UCSD-AML1 (cell line): ENCODE data around the gene POLH.
"Not testable (repeated sequence)": the region's sequence is repeated elsewhere in the genome, so short reads cannot be mapped to it uniquely, and the experiment has no call there.

Source experiments
- DNase-seq: peaks from one replicate; lab custom pipeline; 2025; ENCODE audit not compliant: unreplicated experiment; lab: John Stamatoyannopoulos, UW

POLH gene

DNA sequence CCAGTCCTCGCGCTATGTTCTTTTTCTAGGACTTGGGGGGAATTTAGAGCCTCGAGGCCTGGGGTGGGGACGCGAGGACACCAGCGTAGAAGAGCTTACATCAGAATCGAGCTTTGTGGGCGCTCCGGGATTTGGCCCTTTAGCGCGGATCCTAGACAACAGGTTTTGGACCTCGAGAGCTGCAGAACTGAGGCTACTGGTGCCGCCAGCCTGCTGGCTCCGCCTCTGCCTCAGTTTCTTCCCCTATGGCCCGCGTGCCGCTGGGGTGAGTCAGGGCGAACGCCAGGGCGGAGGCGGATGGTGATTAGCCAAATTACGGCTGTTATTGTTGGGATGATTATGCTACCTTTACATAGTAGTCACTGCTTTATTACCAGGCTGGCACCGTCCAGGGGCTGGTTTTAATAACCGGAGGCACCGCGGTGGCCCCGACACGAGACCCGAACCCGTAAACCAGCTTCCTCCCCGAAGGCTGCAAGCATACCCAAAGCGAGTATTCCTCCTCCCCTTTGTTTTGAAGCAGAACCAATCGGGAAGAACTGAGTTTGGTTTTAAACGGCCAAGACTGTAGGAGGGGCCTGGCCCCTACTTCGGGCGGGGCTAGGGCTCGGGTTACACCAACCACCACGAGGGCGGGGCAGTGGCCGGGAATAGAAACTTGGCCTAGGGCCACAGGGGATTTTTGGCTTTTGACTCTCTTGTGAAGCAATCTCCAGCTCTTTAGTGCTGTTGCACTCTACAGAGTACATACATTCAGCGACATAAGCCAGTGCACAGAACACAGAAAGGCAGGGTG, 53.7 kb downstream of the POLH start:
- DNase-seq, result peak; percentile 94

DNA sequence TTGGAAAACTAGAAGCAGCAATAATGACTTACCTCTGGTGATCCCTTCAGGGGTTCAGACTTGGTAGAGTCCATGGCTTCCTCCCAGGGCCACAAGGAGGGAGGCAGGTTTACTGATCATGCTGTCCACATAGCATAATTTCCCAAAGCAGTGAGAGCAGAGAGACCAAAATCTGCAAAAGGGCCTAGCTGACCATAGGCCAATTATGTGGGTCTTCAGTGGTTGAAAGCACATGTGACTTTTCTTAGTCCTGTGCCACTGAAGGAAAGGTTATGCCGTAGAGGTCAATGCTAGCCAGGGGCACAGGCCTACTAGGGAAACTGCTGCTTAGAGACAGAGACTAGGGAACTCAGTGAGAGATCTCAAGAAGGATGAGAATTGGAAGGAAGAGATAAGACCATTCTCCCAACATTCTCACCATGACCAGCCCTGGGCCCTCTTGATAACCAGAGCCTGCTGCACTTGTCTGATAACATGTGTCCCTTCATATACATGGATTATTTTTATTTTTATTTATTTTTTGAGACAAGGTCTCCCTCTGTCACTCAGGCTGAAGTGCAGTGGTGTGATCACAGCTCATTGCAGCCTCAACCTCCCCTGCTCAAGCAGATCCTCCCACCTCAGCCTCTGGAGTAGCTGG, 55.1 kb downstream of the POLH start:
- DNase-seq, result peak; percentile 36

DNA sequence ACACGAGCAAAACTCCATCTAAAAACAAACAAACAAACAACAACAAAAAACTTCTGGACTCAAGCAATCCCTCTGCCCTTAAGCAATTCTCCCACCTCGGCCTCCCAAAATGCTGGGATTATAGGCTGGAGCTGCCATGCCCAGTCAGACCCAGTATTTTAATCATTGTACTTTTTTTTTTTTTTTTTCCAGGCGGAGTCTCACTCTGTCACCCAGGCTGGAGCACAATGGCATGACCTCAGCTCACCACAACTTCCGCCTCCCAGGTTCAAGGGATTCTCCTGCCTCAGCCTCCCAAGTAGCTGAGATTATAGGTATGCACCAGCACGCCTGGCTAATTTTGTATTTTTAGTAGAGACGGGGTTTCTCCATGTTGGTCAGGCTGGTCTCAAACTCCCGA, 57.0 kb downstream of the POLH start:
- not testable (repeated sequence) for DNase-seq

DNA sequence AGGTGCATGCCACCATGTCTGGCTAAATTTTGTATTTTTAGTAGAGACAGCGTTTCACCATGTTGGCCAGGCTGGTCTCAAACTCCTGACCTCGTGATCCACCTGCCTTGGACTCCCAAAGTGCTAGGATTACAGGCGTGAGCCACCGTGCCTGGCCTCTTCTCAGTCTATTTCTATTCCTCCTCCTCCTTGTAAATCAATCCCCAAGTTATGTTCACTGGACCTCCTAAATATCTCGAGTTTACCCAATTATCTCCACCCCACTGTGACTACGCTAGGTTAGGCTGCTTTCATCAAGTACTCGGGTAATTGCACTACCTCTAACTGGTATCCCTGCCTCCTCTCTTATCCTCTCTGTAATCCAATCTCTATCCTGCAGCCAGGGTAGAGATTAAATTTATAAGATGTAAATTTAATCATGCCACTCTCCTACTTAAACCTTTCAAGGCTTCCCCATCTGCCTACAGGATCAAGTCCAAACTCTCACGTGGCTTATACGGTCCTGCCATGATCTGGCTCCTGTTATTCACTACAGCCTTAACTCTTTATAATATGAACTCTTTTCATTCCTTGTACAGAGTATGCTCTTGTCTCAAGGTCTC, 58.8 kb downstream of the POLH start:
- no peak for DNase-seq

DNA sequence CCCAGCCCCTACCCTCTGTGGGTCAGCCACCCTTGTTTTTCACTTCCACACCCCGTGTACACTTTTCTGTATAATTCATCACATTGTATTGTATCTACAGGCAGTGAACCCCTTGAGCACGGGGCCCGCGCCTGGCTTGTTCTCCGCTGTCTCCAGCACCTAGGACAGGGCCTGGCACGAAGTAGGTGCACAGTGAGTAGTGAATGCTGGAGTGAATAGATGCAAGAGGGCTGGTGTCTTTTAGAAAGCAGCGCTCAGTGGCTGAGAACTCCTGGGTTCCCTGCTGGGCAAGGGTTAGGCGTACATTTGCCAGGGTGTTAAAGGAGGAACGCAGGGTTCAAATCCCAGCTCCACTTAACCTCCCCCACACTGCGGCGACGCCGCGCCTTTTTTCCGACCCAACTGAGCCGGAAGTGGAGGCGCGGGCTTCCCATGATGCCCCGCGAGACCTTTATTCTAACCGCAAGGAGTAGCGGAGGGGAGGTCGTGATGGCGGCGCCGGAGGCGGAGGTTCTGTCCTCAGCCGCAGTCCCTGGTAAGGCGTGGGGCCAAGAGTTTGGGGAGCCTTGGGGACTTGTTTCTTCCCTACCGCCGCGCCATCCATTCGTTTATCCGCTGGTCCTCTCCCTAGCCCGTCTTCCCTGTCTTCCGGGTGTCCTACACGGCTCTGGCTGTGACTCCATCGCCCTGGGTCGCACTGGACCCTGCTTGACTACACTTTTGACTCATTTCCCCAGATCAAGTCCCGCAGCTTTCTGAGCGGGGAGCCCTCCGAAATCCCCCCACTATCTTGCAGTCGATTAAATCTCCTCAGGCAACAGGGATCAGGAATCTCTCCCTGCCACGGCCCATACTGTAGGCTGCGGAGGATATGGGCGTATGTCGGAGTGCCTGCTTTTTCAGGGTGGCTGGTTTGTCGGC, 59.7 kb downstream of the POLH start, which contains the start of gene MAD2L1BP:
Gene MAD2L1BP (plus strand): TSS at position 454 of the 921 bp plus-strand sequence. CDS start 36 bp downstream, at position 490.
- peak; percentile 89 for DNase-seq

DNA sequence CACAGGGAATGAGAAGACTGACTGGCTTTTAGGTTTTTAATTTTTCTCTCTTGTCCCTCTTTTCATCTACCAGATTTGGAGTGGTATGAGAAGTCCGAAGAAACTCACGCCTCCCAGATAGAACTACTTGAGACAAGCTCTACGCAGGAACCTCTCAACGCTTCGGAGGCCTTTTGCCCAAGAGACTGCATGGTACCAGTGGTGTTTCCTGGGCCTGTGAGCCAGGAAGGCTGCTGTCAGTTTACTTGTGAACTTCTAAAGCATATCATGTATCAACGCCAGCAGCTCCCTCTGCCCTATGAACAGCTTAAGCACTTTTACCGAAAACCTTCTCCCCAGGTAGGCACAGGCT, 60.3 kb downstream of the POLH start:
- DNase-seq, result no peak

DNA sequence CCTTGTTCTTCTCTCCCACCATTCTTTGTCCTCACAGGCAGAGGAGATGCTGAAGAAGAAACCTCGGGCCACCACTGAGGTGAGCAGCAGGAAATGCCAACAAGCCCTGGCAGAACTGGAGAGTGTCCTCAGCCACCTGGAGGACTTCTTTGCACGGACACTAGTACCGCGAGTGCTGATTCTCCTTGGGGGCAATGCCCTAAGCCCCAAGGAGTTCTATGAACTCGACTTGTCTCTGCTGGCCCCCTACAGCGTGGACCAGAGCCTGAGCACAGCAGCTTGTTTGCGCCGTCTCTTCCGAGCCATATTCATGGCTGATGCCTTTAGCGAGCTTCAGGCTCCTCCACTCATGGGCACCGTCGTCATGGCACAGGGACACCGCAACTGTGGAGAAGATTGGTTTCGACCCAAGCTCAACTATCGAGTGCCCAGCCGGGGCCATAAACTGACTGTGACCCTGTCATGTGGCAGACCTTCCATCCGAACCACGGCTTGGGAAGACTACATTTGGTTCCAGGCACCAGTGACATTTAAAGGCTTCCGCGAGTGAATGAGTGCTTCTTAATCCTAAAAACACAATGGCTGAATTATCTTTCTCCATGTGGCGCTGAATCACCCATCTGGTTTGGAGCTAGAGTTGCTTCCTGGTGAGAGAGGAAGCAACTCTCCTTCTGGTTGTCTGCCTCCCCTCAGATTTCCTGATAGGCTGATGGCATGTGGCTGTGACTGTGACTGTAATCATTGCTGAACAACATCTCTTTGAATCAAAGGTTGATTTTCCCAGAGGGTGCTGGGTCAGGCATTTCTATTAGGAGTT, 64.2 kb downstream of the POLH start:
- peak; percentile 17 for DNase-seq

DNA sequence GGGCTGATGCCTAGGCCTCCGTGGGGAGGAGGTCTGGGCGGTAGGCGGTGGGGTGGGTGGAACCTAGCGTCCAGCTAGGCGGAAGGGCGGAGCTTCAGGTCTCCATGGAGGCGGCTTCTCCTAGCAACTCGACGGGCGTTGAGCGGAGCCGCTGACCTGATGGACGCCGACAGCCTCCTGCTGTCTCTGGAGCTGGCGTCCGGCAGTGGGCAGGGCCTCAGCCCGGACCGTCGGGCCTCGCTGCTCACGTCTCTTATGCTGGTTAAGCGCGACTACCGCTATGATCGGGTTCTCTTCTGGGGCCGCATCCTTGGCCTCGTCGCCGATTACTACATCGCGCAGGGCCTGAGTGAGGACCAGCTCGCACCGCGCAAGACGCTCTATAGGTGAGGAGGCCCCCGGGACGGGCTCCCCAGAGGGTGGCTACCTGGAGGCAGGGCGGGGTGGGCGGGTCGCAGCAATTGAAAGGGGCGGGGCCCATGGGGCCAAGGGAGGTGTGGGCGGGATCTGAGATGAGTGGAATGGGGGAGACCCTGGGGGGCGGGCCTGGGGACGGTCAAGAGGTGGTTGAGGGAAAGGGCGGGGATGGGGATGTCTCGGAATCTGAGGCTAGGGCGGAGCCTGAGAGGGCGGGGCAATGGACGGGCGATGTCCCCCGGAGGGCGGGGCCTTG, 69.1 kb downstream of the POLH start, which contains the start of gene RSPH9:
Gene RSPH9 (plus strand): TSS at position 97 of the 673 bp plus-strand sequence. CDS start 63 bp downstream, at position 160.
- no peak for DNase-seq

DNA sequence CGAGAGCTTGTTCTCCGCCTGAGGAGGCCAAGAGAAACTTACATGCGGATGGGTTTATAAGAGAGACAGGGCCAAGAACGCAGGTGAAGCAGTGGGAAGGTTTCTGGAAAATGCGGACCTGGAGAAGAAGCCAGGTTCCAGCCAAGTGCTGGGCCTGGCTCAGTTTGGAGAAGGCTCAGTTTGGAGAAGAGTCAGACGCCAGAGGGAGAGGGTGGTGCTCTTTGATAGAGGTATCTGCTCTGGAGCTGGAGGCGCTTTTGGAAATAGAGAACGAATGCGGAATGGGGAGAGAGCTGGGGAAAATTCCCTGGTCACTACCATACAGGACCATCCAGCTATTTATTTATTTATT, 69.6 kb downstream of the POLH start:
- DNase-seq, result no peak

DNA sequence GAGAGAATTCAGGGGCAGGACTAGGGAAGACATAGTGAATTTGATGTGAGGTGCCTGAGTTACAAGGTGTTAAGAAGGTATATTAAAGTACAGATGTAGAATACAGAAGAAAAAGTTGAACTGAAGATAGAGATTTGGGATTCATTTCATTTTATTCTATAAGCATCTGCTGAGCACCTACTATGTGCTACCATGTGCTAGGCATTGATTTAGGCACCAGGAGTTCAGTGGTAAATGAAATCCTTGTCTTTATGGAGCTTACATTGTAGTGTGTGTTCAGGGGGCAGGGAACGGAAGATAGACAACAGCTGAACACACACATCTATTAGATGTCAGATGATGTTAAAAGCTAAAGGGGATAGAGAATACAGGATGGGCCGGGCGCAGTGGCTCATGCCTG, 71.6 kb downstream of the POLH start:
- DNase-seq, result no peak

DNA sequence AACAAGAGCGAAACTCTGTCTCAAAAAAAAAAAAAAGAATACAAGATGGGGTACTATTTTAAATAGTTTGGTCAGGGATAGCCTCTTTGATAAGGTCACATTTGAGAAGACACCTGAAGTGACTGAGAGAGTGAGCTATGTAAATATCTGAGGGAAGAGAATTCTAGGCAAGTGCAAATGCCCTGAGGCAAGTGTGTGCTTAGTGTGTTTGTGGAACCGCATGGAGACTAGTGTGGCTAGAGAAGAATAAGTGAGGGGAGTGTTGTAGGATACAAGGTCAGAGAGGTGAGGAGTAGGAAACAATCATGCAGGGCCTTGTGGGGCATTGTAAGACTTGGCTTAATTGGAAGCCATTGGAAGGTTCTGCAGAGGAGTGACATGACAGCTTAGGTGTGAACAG, 72.3 kb downstream of the POLH start:
- DNase-seq, result no peak

DNA sequence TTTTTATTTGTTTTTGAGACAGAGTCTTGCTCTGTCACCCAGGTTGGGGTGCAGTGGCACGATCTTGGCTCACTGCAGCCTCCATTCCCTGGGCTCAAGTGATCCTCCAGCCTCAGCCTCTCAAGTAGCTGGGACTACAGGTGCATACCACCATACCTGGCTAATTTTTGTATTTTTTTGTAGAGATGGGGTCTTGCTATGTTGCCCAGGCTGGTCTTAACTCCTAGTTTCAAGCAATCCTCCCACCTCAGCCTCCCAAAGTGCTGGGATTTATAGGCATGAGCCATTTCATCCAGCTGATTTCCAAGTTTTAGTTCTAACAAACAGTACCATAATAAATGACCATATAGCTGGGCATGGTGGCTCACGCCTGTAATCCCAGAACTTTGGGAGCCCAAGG, 76.8 kb downstream of the POLH start:
- DNase-seq, result not testable (repeated sequence)

DNA sequence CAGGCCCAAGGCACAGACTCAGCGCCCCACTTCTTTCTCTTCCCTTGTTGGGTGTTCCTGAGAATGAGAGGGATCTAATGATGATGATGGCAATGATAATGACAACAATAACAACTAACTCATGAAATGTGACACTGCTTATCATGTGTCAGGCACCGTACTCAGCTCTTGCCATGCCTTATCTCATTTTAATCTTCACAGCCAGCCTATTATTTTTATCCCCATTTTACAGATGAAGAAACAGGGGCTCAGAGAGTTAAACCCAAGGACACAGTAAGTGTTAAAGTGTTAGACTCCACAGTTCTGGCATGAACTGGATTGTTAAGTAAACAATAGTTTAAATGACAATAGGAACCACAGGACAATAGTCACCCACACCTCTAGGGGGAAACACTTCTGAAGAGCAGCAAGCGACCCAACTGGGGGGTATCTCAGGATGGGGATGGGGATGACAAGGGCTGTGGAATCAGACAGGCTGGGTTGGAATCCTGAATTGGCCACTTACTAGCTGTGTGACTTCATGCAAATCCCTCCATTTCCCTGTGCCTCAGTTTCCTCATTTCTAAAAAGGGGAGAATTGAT, 81.3 kb downstream of the POLH start:
- DNase-seq, result no peak

DNA sequence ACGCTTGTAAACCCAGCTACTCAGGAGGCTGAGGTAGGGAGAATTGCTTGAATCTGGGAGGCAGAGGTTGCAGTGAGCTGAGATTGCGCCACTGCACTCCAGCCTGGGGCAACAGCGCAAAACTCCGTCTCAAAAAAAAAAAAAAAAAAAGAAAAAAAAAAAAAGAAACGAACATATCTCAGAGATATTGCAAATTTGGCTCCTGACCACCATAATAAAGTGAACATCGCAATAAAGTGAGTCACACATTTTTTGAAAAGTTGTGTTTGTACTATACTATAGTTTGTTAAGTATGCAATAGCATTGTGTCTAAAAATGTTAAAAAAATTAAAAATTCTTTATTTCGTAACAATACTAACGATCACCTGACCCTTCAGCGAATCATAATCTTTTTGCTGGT, 82.2 kb downstream of the POLH start:
- DNase-seq, result no peak

DNA sequence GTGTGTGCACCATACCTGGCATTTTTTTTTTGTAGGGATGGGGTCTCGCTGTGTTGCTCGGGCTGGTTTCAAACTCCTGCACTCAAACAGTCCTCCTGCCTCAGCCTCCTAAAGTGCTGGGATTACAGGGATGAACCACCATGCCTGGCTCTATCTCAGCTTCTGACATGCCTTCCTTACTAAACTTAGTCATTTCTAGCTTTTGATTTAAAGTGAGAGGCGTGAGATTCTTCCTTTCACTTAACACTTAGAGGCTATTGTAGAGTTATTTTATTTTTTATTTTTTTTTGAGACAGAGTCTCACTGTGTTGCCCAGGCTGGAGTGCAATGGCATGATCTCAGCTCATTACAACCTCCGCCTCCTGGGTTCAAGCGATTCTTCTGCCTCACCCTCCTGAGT, 87.0 kb downstream of the POLH start:
- DNase-seq, result not testable (repeated sequence)
